ENCODE results near the gene PRKCG.
"Not testable (repeated sequence)": the region's sequence is repeated elsewhere in the genome, so short reads cannot be mapped to it uniquely, and the experiment has no call there.

The PRKCG gene

DNA sequence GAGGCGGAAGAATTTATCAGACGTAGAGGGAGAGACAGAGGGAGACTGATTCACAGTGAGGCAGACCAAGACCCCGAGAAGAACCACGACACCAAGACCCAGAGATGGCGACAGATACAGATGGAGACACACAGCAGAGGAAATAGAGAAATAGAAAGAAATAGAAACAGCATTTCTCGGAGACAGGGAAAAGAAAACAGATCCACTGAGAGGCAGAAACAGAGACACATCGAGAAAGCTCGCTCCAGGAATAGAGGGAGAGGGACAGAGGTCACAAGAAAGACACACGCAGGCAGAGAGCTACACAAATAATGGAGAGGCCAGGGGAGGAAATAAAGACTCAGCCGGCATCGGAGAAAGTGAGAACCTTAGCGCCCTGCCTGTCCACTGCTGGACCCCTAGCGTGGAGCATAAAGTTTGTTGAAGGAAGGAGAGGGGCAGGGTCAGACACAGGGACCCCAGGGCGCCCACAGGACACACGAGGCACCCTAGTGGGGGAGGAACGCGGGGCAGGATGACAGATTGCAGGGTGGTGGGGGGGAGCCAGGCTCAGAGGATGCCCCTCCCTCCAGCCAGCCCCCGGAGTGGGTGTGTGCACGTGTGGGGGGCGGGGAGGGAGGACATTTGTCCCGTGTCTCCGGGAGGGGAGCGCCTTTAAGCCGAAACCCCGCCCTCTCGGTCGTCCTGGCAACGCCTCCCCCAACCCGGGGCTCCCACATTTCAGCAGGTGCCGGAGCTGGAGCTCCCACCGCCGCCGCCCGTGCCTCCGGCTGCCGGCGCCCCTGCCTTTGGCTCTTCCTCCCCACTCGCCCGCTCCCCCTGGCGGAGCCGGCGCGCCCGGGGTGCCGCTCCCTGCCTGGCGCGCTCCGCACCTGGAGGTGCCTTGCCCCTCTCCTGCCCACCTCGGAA lies at the start of gene PRKCG:
Gene PRKCG (plus strand): TSS at position 716 of the 909 bp plus-strand sequence. CDS start 298 bp downstream, outside the sequence.
- H3K4me3 ChIP-seq (ENCODE audit: low read length): peak within 1 kb of the TSS; percentile 8; the same call in 1 of the 2 replicates
- no peak for TF ChIP-seq ZNF274 (IDR thresholded peaks at IDR 0.05; ENCODE audit: low read depth, low read length)

- H3K4me3 ChIP-seq (ENCODE audit: low read length): not testable (repeated sequence)
Observed at GRCh38 chr19:53832861-53833260, 49.1 kb upstream of the PRKCG start.

GRCh38 chr19:53838446-53838845 lies 43.6 kb upstream of the PRKCG start:
- H3K4me3 ChIP-seq (ENCODE audit: low read length): not testable (repeated sequence)

DNA sequence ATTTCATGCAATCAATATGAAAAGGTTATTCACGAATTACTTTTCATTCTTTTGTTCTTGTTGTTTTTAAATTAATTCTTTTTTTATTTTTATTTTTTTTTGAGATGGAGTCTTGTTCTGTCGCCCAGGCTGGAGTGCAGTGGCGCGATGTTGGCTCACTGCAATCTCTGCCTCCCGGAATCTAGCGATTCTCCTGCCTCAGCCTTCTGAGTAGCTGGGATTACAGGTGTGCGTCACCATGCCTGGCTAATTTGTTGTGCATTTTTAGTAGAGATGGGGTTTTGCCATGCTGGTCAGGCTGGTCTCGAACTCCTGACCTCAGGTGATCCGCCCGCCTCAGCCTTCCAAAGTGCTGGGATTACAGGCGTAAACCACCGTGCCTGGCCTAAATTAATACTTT lies 41.8 kb upstream of the PRKCG start:
- not testable (repeated sequence) for H3K4me3 ChIP-seq (ENCODE audit: low read length)

DNA sequence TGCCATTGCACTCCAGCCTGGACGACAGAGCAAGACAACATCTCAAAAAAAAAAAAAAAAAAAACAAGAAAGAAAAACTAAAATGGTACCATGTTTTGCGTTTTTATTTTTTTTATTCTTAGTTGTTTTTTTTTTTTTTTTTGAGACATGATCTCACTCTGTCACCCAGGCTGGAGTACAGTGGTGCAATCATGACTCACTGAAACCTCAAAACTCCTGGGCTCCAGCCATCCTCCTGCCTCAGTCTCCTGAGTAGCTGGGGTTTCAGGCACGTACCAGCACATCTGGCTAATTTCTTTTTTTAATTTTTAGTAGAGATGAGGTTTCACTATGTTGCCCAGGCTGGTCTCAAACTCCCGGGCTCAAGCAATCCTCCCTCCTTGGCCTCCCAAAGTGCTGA lies 41.1 kb upstream of the PRKCG start:
- not testable (repeated sequence) for H3K4me3 ChIP-seq (ENCODE audit: low read length)

- no peak overlapping the region for H3K4me3 ChIP-seq (ENCODE audit: low read length)
- no peak for TF ChIP-seq ZNF274 (IDR thresholded peaks at IDR 0.05; ENCODE audit: low read depth, low read length)
Observed at GRCh38 chr19:53844849-53845246, 37.1 kb upstream of the PRKCG start.

DNA sequence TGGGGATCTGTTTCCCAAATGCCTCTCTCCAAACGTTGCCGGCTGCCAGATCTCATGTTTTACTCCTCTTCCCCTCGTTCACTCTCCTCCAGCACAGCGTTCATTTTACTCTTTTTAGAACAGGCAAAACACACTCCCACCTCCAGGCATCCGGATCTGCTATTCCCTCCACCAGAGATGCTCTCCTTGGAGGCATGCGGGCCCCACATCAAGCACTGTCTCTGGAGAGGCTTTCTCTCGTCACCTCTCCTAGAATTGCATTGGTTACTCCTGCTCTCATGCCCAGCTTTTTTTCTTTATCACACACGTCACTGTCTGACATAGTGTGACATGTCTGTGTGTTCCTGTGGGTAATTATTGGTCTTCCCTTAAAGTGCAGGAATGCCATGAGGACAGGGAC lies 34.4 kb upstream of the PRKCG start:
- no peak overlapping the region for H3K4me3 ChIP-seq (ENCODE audit: low read length)

GRCh38 chr19:53849237-53849676 lies 32.7 kb upstream of the PRKCG start:
- TF ChIP-seq ZNF274 (IDR thresholded peaks at IDR 0.05; ENCODE audit: low read depth, low read length): no peak
- no peak overlapping the region for H3K4me3 ChIP-seq (ENCODE audit: low read length)

More for the DNA sequence above, 34.4 kb upstream of the PRKCG start:
- TF ChIP-seq ZNF274 (IDR thresholded peaks at IDR 0.05; ENCODE audit: low read depth, low read length): no peak

- no peak for TF ChIP-seq ZNF274 (IDR thresholded peaks at IDR 0.05; ENCODE audit: low read depth, low read length)
- no peak overlapping the region for H3K4me3 ChIP-seq (ENCODE audit: low read length)
Observed at GRCh38 chr19:53853707-53854106, 28.3 kb upstream of the PRKCG start.

DNA sequence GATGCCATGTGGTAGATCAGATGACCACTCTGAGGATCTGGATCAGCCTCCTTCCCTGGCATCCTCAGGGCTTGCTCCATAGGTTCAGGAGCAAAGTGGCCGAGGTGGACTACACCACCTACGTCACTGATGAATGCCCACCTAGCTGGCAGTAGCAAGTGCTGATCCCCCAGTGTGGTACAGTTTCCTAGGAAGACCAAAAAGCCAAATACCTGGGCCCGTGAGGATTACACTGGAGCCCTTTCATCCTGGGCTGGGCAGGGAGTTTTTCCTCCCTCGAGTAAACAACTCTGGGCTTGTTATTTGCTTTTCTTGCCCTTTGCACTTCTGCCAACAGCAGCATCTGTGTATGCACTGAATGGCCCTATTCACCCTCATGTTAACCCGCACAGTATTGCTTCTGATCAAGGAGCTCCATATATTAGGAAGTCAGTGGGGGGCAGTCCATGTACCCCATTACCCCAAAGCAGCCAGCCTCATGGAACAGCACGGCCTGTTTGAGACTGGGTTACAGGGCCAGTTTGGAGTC lies 17.6 kb upstream of the PRKCG start:
- H3K4me3 ChIP-seq (ENCODE audit: low read length): no peak overlapping the region
- TF ChIP-seq ZNF274 (IDR thresholded peaks at IDR 0.05; ENCODE audit: low read depth, low read length): no peak

DNA sequence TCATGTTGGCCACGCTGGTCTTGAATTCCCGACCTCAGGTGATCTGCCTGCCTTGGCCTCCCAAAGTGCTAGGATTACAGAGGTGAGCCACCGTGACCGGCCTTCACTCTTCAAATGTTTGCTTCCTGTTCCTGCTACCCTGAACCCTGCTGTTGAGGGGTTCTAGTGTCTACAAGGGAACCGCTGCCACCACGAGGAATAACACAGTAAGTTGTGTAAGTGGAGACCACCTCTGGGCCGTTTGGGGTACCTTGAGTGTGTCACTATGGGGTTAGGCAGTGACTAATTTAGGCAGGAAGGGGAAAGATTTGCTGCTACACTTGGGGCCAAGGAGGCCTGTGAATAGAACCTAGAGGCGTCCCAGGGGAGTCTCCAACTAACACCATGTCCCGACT lies 16.5 kb upstream of the PRKCG start:
- no peak overlapping the region; the same call in 1 of the 2 replicates for H3K4me3 ChIP-seq (ENCODE audit: low read length)
- no peak for TF ChIP-seq ZNF274 (IDR thresholded peaks at IDR 0.05; ENCODE audit: low read depth, low read length)

DNA sequence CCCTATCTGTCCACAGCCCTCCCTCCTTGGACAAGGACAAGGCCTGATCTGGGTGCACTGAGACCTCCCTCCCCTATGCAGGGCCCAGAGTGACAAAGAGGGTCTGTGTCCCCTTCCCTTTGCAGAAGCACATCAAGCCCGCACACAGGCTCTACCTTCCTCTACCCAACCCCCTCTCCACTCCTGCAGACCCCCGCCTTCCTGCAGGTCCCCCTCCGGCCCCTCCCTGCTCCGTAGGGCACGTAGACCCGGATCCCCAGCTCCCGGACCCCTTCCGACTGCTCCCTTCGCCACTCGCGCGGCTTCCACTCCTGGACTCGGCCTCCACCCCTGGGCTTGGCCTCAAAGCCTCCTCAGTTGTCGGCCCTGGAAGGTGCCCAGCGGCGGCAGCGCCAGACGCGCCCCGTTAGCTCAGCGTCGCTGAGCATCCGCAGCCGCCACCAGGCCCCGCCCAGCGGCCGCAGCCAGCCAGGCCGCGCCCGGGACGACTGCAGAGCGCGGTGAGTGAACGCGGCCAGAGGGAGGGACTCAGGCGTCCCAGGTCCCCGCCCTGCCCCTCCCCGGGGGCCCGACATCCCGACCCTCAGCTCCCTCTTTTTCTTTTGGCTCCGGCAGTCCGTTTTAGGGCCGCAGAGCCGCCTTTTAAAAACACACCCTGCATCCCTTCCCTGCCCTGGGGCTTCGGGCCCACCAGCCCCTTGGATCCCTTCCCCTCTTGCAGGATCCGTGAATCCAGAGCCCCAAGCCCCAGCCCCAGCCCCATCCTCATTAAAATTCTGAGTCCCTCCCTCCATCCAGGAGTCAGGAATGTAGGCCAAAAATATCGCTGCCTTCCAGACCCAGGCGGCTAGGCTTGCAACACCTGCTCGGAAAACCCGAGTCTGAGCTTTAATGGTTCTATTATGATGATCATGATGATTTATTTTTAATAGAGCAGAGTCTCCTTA lies 15.8 kb upstream of the PRKCG start:
- peak overlapping the region; percentile 3; the same call in 1 of the 2 replicates for H3K4me3 ChIP-seq (ENCODE audit: low read length)
- TF ChIP-seq ZNF274 (IDR thresholded peaks at IDR 0.05; ENCODE audit: low read depth, low read length): no peak

DNA sequence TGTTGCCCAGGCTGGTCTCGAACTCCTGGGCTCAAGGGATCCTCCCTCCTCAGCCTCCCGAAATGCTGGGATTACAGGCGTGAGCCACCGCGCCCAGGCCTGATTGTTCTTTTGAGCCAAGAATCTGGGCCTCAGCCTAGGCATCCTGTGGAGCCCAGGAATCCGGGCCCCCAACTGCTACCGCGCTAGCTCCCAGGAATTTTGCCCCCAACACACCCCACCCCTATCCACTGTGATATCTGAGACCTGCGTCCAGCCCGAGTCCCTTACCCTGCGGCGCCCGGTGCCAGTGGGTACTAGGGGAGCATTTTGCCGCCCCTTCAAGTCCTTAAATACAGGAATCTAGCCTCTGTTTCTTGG lies 15.2 kb upstream of the PRKCG start:
- TF ChIP-seq ZNF274 (IDR thresholded peaks at IDR 0.05; ENCODE audit: low read depth, low read length): no peak
- no peak overlapping the region for H3K4me3 ChIP-seq (ENCODE audit: low read length)

GRCh38 chr19:53867225-53868090 lies 14.5 kb upstream of the PRKCG start, which contains the start of gene MYADM:
TSS of gene MYADM (plus strand) at chr19:53867883. CDS start at chr19:53873530, 5,647 bp downstream.
- no peak for TF ChIP-seq ZNF274 (IDR thresholded peaks at IDR 0.05; ENCODE audit: low read depth, low read length)
- peak within 1 kb of the TSS; percentile 62 for H3K4me3 ChIP-seq (ENCODE audit: low read length)
